Measurements from ENCODE around the gene LAMA4. TPM values are rescaled to one million over a fixed set of nuclear protein-coding genes. Genes with fewer than 3 reads are reported as not detected.

LAMA4 gene
- total RNA-seq, 1 experiment from 2014 or later: 1.1 TPM

DNA sequence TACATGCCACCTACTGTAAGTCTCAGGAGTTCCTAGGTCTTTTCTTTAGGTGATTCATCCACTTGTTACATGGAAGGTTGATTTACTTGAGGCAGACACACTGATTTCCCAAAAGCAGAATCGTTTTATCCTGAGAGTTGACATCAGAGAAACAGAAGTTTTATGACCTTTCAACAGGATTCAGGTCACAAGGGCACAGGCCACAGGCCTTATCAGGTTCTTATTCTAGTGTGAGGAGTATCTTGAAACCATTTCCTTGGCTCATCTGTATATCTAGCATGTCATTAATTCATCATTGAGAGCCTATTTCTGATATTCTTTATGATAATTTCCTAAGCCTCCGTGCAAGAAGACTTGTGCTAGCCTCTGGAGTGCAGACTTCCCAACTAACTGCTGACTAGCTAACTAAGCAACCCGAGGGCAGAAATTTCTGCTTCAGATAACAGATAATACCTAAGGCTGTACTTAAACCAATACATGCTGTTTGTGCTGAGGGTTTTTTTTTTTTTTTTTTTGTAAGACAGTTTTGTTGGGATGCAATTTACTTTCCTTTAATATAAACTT, 47.9 kb upstream of the LAMA4 start:
- TF ChIP-seq, protein P1, sequence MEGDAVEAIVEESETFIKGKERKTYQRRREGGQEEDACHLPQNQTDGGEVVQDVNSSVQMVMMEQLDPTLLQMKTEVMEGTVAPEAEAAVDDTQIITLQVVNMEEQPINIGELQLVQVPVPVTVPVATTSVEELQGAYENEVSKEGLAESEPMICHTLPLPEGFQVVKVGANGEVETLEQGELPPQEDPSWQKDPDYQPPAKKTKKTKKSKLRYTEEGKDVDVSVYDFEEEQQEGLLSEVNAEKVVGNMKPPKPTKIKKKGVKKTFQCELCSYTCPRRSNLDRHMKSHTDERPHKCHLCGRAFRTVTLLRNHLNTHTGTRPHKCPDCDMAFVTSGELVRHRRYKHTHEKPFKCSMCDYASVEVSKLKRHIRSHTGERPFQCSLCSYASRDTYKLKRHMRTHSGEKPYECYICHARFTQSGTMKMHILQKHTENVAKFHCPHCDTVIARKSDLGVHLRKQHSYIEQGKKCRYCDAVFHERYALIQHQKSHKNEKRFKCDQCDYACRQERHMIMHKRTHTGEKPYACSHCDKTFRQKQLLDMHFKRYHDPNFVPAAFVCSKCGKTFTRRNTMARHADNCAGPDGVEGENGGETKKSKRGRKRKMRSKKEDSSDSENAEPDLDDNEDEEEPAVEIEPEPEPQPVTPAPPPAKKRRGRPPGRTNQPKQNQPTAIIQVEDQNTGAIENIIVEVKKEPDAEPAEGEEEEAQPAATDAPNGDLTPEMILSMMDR (conservative IDR thresholded peaks at IDR 0.05): no peak
- H3K27ac Mint-ChIP-seq: no peak overlapping the region
- no peak overlapping the region for H2AFZ ChIP-seq (ENCODE audit: low read length)

More for the DNA sequence above, 47.9 kb upstream of the LAMA4 start:
- Histone ChIP-seq H3K4me1 (ENCODE audit: insufficient read depth, low read length) (no peaks in the 10 kb centered on the region), H3K27ac (ENCODE audit: insufficient read length, low read depth, low read length) (no peak overlapping the region), H2BK20ac (ENCODE audit: low read depth, low read length, poor library complexity, severe bottlenecking) (no peak overlapping the region), H2BK5ac (ENCODE audit: insufficient read length, low read length) (no peak overlapping the region), H3K56ac (ENCODE audit: insufficient read length, low read depth, low read length) (no peak overlapping the region), H3K9ac (ENCODE audit: extremely low read depth, insufficient read length, low read length) (no peak overlapping the region), H2BK12ac (ENCODE audit: insufficient read length, low read depth, low read length) (no peak overlapping the region), H2BK120ac (ENCODE audit: low read depth, low read length, poor library complexity, severe bottlenecking) (no peak overlapping the region), H3K14ac (ENCODE audit: insufficient read depth, low read length) (no peak overlapping the region), H3K79me2 (ENCODE audit: insufficient read depth, low read length) (no peaks in the 10 kb centered on the region), H4K20me1 (ENCODE audit: control insufficient read depth, insufficient read depth, insufficient read length) (no peaks in the 10 kb centered on the region), H3K27me3 (ENCODE audit: insufficient read depth, low read length) (no peaks in the 10 kb centered on the region), H4K5ac (ENCODE audit: insufficient read length, low read depth, low read length) (no peak overlapping the region), H4K91ac (ENCODE audit: insufficient read length, low read depth, low read length) (no peak overlapping the region), H3K9me3 (ENCODE audit: control insufficient read depth, low read depth, low read length) (no peaks in the 10 kb centered on the region), H3K18ac (ENCODE audit: insufficient read length, low read depth, low read length) (no peak overlapping the region), H3K23me2 (ENCODE audit: insufficient read length, low read depth, low read length, poor library complexity, severe bottlenecking) (no peaks in the 10 kb centered on the region), H3T11ph (ENCODE audit: low read length) (no peak overlapping the region), H3K4ac (ENCODE audit: low read depth, low read length) (no peak overlapping the region), H2BK15ac (ENCODE audit: low read depth, low read length) (no peak overlapping the region), H4K8ac (replicated peaks; ENCODE audit: insufficient read length, low read depth, low read length) (no peak overlapping the region), H2AK5ac (ENCODE audit: insufficient read length, low read length) (no peak overlapping the region), H3K4me2 (ENCODE audit: insufficient read depth, insufficient read length, low read length) (no peak overlapping the region), H3K23ac (ENCODE audit: insufficient read length, low read depth, low read length) (no peak overlapping the region), H3K79me1 (ENCODE audit: insufficient read depth, low read depth, low read length, poor library complexity, severe bottlenecking) (no peaks in the 10 kb centered on the region)
- Mint-ChIP-seq H3K4me3 (no peak overlapping the region), H3K9me3 (no peaks in the 10 kb centered on the region), H3K36me3 (ENCODE audit: insufficient read depth in 1 of 3, low read depth in 3 of 3) (no peaks in the 10 kb centered on the region), H3K27me3 (ENCODE audit: low read depth) (peaks cover 1% of the 10 kb centered on the region; the same call in 1 of the 2 replicates), H3K4me1 (no peaks in the 10 kb centered on the region)
- WGBS (ENCODE audit: extremely low coverage, insufficient read length, low lambda C conversion rate): no CpG with 5 or more reads among the region's 3 CpGs
- no peak for DNase-seq
